Measurements from ENCODE around the gene SLCO3A1. TPM values are rescaled to one million over a fixed set of nuclear protein-coding genes. Genes with fewer than 3 reads are reported as not detected.
A peak's percentile ranks its signal among the peaks of the same experiment; 100 is the strongest.

Gene SLCO3A1
- total RNA-seq, 1 donor from 2014 or later = 34.2 TPM

- no peak for DNase-seq (ENCODE audit: low spot score)
Observed at GRCh38 chr15:92122259-92122658, 268.8 kb downstream of the SLCO3A1 start.

- DNase-seq (ENCODE audit: low spot score) = no peak
Observed at GRCh38 chr15:92123962-92124656, 270.6 kb downstream of the SLCO3A1 start.

- no peak for DNase-seq (ENCODE audit: low spot score)
Observed at GRCh38 chr15:92124657-92125010, 271.1 kb downstream of the SLCO3A1 start.

GRCh38 chr15:92128788-92129187 is 275.3 kb downstream of the SLCO3A1 start:
- no peak for DNase-seq (ENCODE audit: low spot score)

- no peak for DNase-seq (ENCODE audit: low spot score)
Observed at GRCh38 chr15:92130244-92130643, 276.7 kb downstream of the SLCO3A1 start.

GRCh38 chr15:92130906-92131305 is 277.4 kb downstream of the SLCO3A1 start:
- DNase-seq (ENCODE audit: low spot score) = no peak

- no peak for DNase-seq (ENCODE audit: low spot score)
Observed at GRCh38 chr15:92132982-92133755, 279.7 kb downstream of the SLCO3A1 start.

GRCh38 chr15:92140796-92141195 is 287.3 kb downstream of the SLCO3A1 start:
- DNase-seq (ENCODE audit: low spot score) = no peak

GRCh38 chr15:92141607-92142006 is 288.1 kb downstream of the SLCO3A1 start:
- no peak for DNase-seq (ENCODE audit: low spot score)

- DNase-seq (ENCODE audit: low spot score) = no peak
Observed at GRCh38 chr15:92142242-92143232, 289.0 kb downstream of the SLCO3A1 start.

- no peak for DNase-seq (ENCODE audit: low spot score)
Observed at GRCh38 chr15:92143765-92144164, 290.3 kb downstream of the SLCO3A1 start.

- no peak for DNase-seq (ENCODE audit: low spot score)
Observed at GRCh38 chr15:92146511-92147150, 293.1 kb downstream of the SLCO3A1 start.

GRCh38 chr15:92149029-92149428 is 295.5 kb downstream of the SLCO3A1 start:
- no peak for DNase-seq (ENCODE audit: low spot score)

GRCh38 chr15:92149465-92149864 is 296.0 kb downstream of the SLCO3A1 start:
- no peak for DNase-seq (ENCODE audit: low spot score)

GRCh38 chr15:92151168-92151567 is 297.7 kb downstream of the SLCO3A1 start:
- DNase-seq (ENCODE audit: low spot score) = no peak

- no peak for DNase-seq (ENCODE audit: low spot score)
Observed at GRCh38 chr15:92151741-92152140, 298.2 kb downstream of the SLCO3A1 start.

GRCh38 chr15:92152983-92153382 is 299.5 kb downstream of the SLCO3A1 start:
- no peak for DNase-seq (ENCODE audit: low spot score)

GRCh38 chr15:92153620-92154019 is 300.1 kb downstream of the SLCO3A1 start:
- DNase-seq (ENCODE audit: low spot score) = no peak

- DNase-seq (ENCODE audit: low spot score) = no peak
Observed at GRCh38 chr15:92155934-92156333, 302.4 kb downstream of the SLCO3A1 start.

- DNase-seq (ENCODE audit: low spot score) = no peak
Observed at GRCh38 chr15:92157666-92158298, 304.3 kb downstream of the SLCO3A1 start.

- DNase-seq (ENCODE audit: low spot score) = peak; percentile 39
Observed at GRCh38 chr15:92158426-92158825, 304.9 kb downstream of the SLCO3A1 start.
